ENCODE results near the gene NRIP2.

DNA sequence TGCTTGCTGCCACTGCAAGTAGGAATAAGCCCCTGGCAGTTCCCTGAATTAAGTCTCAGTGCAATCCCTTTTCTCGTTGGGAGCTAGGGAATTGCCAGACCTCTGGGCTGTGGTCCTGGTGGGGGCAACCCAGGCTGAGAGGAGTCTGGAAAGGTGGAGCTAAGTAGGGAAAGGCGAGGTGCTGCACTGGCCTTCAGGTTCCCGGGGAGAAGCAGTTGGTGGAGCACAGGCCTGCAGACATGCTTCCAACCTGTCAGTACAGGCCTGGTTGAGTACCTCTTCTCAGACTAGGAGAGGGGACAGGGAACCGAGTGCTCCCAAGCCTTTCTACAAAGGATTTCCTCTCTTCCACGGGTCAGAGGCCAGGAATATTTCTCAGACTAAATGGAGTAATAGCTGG lies 1.5 kb downstream of the NRIP2 start:
- TF ChIP-seq CTCF (IDR thresholded peaks at IDR 0.05; ENCODE audit: borderline replicate concordance, extremely low read depth, low read length, poor library complexity, severe bottlenecking) (no peak), EZH2 (IDR thresholded peaks at IDR 0.05; ENCODE audit: borderline replicate concordance, low read depth, low read length, severe bottlenecking) (no peak)

Measured in DND-41 (cell line).